Activated CD4-positive, alpha-beta T cell treated with anti-CD3 and anti-CD28 coated beads, Interleukin-2, Interleukin-4, amounts not matched to agents 100 ng/mL and 50 ng/mL, durations not matched to agents 16 hours and 8 hours (primary cell): ENCODE measurements around the gene OPCML.

ENCODE experiments used
- DNase-seq: peaks from one replicate; pipeline ENCODE4 v3.0.0-alpha.2; 2020; ENCODE audit warnings: low spot score

The OPCML gene

GRCh38 chr11:133541021-133541719 is 8.9 kb upstream of the OPCML start:
- DNase-seq = no peak

DNA sequence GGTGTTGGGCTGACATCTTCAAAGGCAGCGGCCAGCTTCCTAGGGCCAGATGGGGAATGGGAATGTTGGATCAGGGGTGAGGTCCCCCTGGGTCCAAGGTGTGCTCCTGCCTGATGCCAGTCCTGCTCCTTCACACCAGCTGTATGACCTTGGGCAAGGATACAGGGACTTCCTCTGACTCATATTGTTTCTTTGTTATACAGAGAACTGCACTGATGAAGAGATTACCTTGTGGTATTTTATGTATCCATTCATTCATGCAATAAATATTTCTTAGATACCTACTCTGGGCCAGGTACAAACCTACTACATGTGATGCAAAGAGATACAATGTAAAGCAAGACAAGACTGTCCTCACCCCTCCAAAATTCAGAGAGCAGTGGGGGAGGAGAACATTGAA is 3.9 kb upstream of the OPCML start:
- no peak for DNase-seq

GRCh38 chr11:133533205-133533604 is 904 bp upstream of the OPCML start:
- DNase-seq = no peak

- no peak for DNase-seq
These were observed 843 bp downstream of the OPCML start for GRCh38 chr11:133531458-133531857.

DNA sequence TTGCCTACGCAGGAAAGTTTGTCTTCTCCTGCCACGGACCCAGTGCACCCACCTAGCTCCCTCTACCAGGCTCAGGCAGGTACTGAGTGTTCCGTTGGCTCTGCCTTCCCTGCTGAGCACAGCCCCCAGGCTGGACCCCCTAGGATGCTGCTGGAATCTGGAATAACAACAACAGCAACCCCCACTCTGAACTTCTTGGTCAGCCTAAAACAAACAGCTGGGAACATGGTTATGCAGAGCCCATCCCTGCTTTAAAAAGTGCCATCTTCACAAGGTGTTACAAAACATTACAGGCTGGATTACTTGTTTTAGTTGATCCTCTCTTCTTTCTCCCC is 1.8 kb downstream of the OPCML start:
- DNase-seq = no peak

DNA sequence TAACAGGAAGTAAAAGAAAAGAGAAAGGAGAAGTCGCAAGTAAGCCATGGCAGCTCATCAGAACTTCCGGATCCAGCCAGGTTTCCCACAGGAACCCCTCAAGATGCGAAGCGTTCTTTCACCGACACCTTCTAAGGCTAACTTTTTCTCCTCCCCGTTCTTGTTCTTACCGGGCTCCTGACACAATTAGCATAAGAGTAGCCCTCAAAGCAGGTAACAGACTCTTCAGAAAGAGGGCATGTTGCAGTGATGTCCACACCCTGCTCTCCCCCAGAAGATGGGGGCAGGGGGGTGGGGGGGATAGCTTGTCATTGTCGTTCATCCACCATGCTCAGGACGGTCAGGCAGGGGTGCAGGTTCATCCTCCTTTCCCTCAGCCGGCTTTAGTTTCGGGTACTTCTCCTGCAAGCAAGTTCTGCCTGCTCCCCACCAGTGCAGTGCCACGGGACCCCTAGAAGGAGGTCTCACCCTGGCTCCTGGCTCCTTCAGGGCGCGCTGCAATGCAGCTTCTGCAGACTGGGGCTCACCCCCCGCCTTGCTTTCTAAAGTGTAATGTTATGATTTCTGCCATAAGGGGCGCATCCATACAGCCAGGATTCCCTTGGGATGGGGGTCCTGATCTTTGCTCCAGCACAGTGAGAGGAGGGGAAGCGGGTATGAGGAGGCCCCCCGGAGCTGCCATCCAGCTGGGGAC is 2.3 kb downstream of the OPCML start:
- DNase-seq = no peak

DNA sequence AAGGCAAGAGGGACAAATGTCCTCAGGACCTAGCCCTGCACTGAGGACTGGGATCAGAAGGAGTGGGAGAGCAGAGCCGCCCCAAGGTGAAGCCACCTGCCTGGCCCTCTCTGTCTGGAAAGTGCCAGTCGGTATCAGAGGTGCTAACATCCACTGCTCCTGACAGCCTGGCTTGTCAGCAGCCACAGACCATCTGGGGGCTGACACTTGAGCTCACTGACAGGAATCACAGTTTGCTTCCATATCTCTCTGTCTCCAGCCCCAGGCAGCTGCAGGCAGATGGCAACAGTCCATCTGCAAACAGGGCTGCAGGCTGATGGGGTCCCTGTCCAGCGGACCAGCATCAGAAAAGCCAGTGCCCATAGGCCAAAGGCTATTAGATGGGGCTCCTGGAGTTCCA is 5.5 kb downstream of the OPCML start:
- no peak for DNase-seq

GRCh38 chr11:133525976-133526375 is 6.3 kb downstream of the OPCML start:
- DNase-seq = no peak

DNA sequence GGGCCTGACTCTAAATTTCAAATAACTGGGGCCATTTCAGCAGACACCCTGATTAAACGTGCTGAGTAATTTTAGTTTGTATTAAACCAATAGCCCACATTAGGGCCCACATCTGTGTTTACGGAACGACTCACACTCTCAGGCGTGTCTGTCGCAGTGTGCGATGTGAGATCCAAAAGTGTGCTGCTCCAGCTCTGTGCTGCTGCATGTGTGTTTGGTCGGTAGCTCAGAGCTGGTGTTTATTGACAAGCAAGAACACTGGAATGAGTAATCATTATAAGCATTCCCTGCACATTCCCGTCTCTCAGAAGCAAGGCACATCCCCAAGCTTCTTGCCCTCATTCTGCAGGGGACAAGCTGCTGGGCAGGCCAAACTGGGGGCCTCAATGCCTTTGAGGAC is 7.8 kb downstream of the OPCML start:
- DNase-seq = no peak

GRCh38 chr11:133522344-133522743 is 10.0 kb downstream of the OPCML start:
- DNase-seq = no peak

- DNase-seq = no peak
These were observed 10.8 kb downstream of the OPCML start for GRCh38 chr11:133521502-133521901.

DNA sequence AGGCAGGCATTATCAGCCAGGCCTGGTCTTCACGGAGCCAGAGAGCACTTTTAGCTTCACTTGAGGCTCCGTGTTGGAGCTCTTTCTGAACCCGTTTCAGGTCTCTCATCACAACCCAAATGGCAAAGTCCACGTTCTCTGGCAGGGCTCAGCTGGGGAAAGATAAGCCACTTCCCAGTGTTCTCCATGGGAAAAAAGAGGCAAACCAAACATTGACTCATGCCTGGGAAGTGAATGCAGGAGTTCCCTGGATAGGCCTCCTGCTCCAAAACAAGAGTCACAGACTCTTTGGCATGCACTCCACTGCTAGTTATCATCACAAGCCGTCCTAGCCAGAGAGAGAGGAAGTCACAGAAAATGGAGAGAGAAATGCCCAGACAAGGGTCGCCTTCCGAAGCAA is 11.6 kb downstream of the OPCML start:
- DNase-seq = no peak

GRCh38 chr11:133519560-133519959 is 12.7 kb downstream of the OPCML start:
- no peak for DNase-seq

GRCh38 chr11:133518702-133519264 is 13.5 kb downstream of the OPCML start:
- DNase-seq = no peak

- no peak for DNase-seq
These were observed 15.5 kb downstream of the OPCML start for GRCh38 chr11:133516845-133517244.

DNA sequence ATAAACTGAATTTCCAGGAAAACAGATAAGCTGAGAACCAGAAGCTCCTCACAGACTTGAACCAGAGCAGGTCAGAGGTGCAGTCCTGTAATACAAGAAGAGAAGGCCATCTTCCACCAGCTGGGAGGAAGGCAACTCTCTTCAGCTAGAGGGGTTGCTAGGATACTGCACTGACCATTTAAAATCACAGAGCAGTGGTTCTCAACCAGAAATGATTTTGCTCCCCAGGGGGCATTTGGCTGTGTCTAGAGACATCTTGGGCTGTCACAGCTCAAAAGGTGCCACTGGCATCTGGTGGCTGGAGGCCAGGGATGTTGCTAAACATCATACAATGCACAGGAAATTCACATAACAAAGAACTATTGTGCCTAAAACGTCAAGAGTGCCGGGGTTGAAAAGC is 17.2 kb downstream of the OPCML start:
- DNase-seq = no peak

- DNase-seq = no peak
These were observed 22.2 kb downstream of the OPCML start for GRCh38 chr11:133509924-133510697.

DNA sequence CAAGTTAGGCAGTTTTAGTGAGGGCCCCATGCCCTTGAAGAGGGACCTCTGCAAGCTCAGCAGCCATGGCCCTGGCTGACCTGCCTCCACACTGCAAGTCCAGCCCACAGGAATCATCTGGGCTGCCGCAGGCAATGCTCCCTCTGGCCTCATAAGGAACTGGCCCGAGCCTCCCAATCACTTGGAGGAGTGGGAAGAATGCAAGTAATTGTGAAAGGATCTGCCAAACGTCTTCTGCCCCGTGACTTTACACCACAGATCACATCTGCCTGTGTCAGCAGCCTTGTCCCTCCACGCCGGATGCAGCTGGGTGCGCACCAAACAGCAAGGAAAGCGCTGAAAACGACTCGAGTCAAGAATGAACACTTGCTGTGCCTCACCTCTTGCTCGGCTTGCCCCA is 23.8 kb downstream of the OPCML start:
- DNase-seq = no peak

DNA sequence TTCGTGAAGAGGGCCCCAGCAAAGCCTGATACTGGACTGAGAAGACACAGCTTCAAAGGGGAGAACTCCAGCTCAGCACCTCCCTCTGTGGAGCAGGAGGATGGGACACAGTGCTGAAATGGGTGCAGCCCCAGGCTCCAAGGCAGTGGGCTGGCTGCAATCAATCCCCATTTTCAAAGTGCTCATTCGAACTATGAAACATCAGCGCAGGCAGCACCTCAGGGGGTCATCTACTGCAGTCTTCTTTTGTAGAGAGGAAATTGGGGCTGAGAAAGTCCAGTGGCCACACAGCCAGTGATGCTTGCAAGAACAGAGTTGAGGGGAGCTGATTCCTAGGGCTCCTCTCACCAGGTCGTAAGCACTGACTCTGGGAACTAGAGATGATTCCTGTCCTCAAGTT is 25.1 kb downstream of the OPCML start:
- DNase-seq = no peak

DNA sequence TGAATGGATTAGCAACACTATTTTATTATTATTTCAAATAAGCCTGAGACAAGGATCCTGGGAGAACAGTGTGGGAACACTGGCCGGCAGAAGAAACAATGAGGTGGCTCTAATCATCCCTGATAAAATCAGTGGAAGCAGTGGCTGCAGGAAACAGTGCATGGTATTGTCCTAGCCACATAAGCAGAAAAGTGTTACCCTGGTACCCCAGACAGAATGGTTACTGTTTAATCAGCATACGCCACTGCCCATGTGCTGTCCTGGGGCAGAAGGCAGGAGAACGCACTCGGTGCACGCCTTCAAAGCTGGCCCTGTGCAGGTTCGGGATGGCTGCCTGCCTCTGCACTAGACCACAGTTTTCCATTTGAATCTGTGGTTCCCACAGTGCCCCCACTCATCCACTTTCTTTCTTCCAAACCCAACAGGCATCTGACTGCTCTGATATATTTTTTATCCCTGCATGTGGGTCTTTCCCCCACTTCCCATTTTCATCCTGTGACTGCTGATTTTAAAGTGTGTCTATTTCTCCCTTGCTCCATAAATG is 25.7 kb downstream of the OPCML start:
- DNase-seq = no peak

GRCh38 chr11:133506023-133506422 is 26.3 kb downstream of the OPCML start:
- DNase-seq = no peak

GRCh38 chr11:133504906-133505305 is 27.4 kb downstream of the OPCML start:
- no peak for DNase-seq

DNA sequence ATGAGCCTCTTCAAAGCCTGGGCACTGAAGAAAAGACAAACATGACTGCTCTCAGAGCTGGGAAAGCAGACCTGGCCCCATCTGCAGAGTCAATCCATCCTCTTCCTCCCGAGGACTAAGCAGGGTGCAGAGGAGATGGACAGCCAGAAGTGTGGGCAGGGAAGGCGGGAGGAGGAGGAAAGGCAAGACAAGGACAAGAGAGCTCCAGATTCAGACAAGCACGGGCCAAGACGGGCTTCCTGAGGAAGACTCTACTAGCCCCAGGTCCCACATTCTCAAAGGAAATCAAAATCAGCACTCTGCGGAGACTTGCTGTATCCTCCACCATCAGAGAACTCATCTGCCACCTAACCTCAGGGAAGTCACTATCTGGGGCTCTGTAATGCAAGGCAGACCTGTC is 28.5 kb downstream of the OPCML start:
- DNase-seq = no peak
